ENCODE measurements around the gene FBXL4. TPM values are rescaled to one million over a fixed set of nuclear protein-coding genes. Genes with fewer than 3 reads are reported as not detected.
A peak's percentile ranks its signal among the peaks of the same experiment; 100 is the strongest.

Gene FBXL4
- total and polyA plus RNA-seq, 10 of the 15 experiments (the other 5 are each of a cell fraction or from before 2014, with no cell fraction given): 2.9 to 16.9 (median 7.2) TPM

DNA sequence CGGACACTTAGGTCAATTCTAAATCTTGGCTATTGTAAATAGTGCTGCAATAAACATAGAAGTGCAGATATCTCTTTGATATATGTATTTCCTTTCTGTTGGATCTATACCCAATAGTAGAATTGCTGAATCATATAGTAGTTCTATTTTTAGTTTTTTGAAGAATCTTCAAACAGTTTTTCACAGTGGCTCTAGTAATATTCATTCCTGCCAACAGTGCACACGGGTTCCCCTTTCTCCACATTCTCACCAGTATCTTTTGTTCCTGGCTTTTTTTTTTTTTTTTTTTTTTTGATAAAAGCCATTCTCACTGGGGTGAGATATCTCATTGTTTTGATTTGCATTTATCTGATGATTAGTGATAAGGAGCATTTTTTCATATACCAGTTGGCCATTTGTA is 1.8 kb upstream of the FBXL4 start:
- POLR2A ChIA-PET: no interaction called here
- RAD21 ChIA-PET (ENCODE audit: unreplicated experiment): no interaction called here
- FAIRE-seq: no peak

DNA sequence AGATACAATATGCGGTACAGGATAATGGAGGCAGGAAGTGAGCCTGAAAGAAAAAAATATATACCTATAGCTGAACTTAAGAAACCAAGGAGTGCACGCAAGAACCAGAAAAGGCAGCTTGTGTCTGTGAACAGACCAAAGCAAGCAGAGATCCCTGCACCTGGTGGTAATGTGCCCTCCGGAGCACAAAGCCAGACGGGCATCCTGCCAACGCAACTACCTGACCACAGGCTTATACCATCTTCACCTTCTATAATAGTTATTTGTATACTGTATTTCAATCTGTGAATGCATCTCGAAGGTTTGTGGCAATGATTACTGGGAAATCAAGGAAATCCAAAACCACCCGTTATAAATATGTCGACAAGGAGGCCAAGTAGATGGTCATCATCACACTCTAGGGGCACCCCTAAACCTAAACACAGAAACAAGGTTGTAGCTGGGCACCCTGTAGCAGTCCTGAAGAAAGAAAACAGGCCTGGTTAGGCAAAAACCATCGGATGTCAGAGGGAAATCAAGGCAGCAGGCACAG is 801 bp downstream of the FBXL4 start:
- CTCF ChIA-PET: no interaction called here
- H3K4me3 ChIP-seq: peak overlapping the region; percentile 90
- FAIRE-seq (peak; percentile 85), DNase-seq (ENCODE audit: low read depth, low spot score) (no peak), ATAC-seq (peak; percentile 49)
- 1% methylated on average over 9 of the region's 9 CpGs for WGBS (ENCODE audit: insufficient coverage, insufficient replicate concordance, low lambda C conversion rate, missing lambda C conversion rate)
- SMC1A ChIA-PET (ENCODE audit: uncharacterized antibody, unreplicated experiment): interaction anchor here (1.2 kb wide), 1 partner anchor 619 kb away, joined by 3 read pairs; no protein-coding TSS in a partner anchor
- RAD21 ChIA-PET (ENCODE audit: unreplicated experiment): no interaction called here
- POLR2A ChIA-PET: no interaction called here
- intact Hi-C loops (cut with micrococcal nuclease; ENCODE audit: unreplicated experiment): no loop called here
- peaks cover 2% of the 10 kb centered on the region; the same call in 1 of the 3 replicates for H3K9me3 ChIP-seq (replicated peaks; ENCODE audit: control insufficient read depth, insufficient read depth, low read length)
- H4K20me1 ChIP-seq (ENCODE audit: control insufficient read depth, insufficient read depth): no peaks in the 10 kb centered on the region
- H3K4me2 ChIP-seq (ENCODE audit: control insufficient read depth, insufficient read depth): peak overlapping the region; percentile 64
- peak overlapping the region; percentile 78 for H3K9ac ChIP-seq (ENCODE audit: control insufficient read depth, insufficient read depth, low read length)
- H3K79me2 ChIP-seq (ENCODE audit: control insufficient read depth, insufficient read depth, low read length): peaks cover 29% of the 10 kb centered on the region
- peak overlapping the region; percentile 84 for H2AFZ ChIP-seq (ENCODE audit: control insufficient read depth, low read depth, low read length)
- peak overlapping the region; percentile 82 for H3K27ac ChIP-seq (ENCODE audit: control insufficient read depth, insufficient read depth)
- in situ Hi-C loops (cut with MboI): no loop called here
- H3K27me3 ChIP-seq (replicated peaks in 1 of 2; ENCODE audit: control insufficient read depth in 2 of 2, insufficient read depth in 2 of 2, low read length in 1 of 2): no peaks in the 10 kb centered on the region
- no peaks in the 10 kb centered on the region for H3K4me1 ChIP-seq (ENCODE audit: control insufficient read depth, insufficient read depth, low read length)
- no peaks in the 10 kb centered on the region for H3K36me3 ChIP-seq (ENCODE audit: control insufficient read depth in 2 of 2, insufficient read depth in 2 of 2, low read length in 1 of 2)
- BruUV-seq (replicated peaks): no TSS peak
- TF ChIP-seq TCF3 (IDR thresholded peaks at IDR 0.05; ENCODE audit: borderline replicate concordance, insufficient read depth, low read depth, low read length): no peak
- TF ChIP-seq POLR2A (IDR thresholded peaks at IDR 0.05; ENCODE audit: low read depth, low read length): no peak
- TF ChIP-seq RUNX3 (IDR thresholded peaks at IDR 0.05; ENCODE audit: low read length): peak; percentile 57
- TF ChIP-seq RB1 (IDR thresholded peaks at IDR 0.05; ENCODE audit: borderline replicate concordance): no peak
- TF ChIP-seq EED (IDR thresholded peaks at IDR 0.05; ENCODE audit: low read depth): no peak
- TF ChIP-seq HDAC2 (IDR thresholded peaks at IDR 0.05): no peak
- no peak for TF ChIP-seq ZNF217 (IDR thresholded peaks at IDR 0.05)
- TF ChIP-seq CBFB (IDR thresholded peaks at IDR 0.05; ENCODE audit: low read depth): 0 out of 2 replicates have a peak, but pooled peaks have one; percentile 32
- TF ChIP-seq MTA3 (IDR thresholded peaks at IDR 0.05; ENCODE audit: borderline replicate concordance, low read length): no peak
- TF ChIP-seq SUZ12 (IDR thresholded peaks at IDR 0.05; ENCODE audit: unreplicated experiment): no peak
- TF ChIP-seq CREB1 (IDR thresholded peaks at IDR 0.05; ENCODE audit: low read depth): no peak
- no peak for TF ChIP-seq MTA2 (IDR thresholded peaks at IDR 0.05; ENCODE audit: low read depth)
- no peak for TF ChIP-seq CHD1 (IDR thresholded peaks at IDR 0.05; ENCODE audit: low read depth, low read length)
- TF ChIP-seq, protein P1, sequence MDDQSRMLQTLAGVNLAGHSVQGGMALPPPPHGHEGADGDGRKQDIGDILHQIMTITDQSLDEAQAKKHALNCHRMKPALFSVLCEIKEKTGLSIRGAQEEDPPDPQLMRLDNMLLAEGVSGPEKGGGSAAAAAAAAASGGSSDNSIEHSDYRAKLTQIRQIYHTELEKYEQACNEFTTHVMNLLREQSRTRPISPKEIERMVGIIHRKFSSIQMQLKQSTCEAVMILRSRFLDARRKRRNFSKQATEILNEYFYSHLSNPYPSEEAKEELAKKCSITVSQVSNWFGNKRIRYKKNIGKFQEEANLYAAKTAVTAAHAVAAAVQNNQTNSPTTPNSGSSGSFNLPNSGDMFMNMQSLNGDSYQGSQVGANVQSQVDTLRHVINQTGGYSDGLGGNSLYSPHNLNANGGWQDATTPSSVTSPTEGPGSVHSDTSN (IDR thresholded peaks at IDR 0.05; ENCODE audit: insufficient replicate concordance, low read depth, low read length): no peak

More for the DNA sequence above, 1.8 kb upstream of the FBXL4 start:
- Histone ChIP-seq H3K9me3 (replicated peaks; ENCODE audit: control insufficient read depth, insufficient read depth, low read length) (no peaks in the 10 kb centered on the region), H4K20me1 (ENCODE audit: control insufficient read depth, insufficient read depth) (no peaks in the 10 kb centered on the region), H3K79me2 (ENCODE audit: control insufficient read depth, insufficient read depth, low read length) (peaks cover 21% of the 10 kb centered on the region), H2AFZ (ENCODE audit: control insufficient read depth, low read depth, low read length) (no peak overlapping the region), H3K9ac (ENCODE audit: control insufficient read depth, insufficient read depth, low read length) (no peak overlapping the region), H3K4me2 (ENCODE audit: control insufficient read depth, insufficient read depth) (no peak overlapping the region), H3K4me3 (no peak overlapping the region), H3K4me1 (ENCODE audit: control insufficient read depth, insufficient read depth, low read length) (no peaks in the 10 kb centered on the region), H3K36me3 (ENCODE audit: control insufficient read depth in 2 of 2, insufficient read depth in 2 of 2, low read length in 1 of 2) (no peaks in the 10 kb centered on the region), H3K27ac (ENCODE audit: control insufficient read depth, insufficient read depth) (no peak overlapping the region), H3K27me3 (replicated peaks in 1 of 2; ENCODE audit: control insufficient read depth in 2 of 2, insufficient read depth in 2 of 2, low read length in 1 of 2) (no peaks in the 10 kb centered on the region)
- CTCF ChIA-PET: interaction anchor here (0.8 to 1.0 kb wide), 2 partner anchors 10 to 11 kb away, joined by 3 read pairs; no protein-coding TSS in a partner anchor
- in situ Hi-C loops (cut with MboI): no loop called here
- WGBS (ENCODE audit: insufficient coverage, insufficient replicate concordance, low lambda C conversion rate, missing lambda C conversion rate): 77% methylated on average over 2 of the region's 2 CpGs
- no peak for DNase-seq (ENCODE audit: low read depth, low spot score)
- BruUV-seq (replicated peaks): no TSS peak
- no peak for TF ChIP-seq CHD1 (IDR thresholded peaks at IDR 0.05; ENCODE audit: low read depth, low read length)
- no peak for TF ChIP-seq TARDBP (IDR thresholded peaks at IDR 0.05; ENCODE audit: borderline replicate concordance)
- TF ChIP-seq CREM (IDR thresholded peaks at IDR 0.05; ENCODE audit: low read depth): no peak
- TF ChIP-seq POLR2AphosphoS2 (IDR thresholded peaks at IDR 0.05; ENCODE audit: low read depth, low read length): no peak
- no peak for TF ChIP-seq NR2C2 (IDR thresholded peaks at IDR 0.05; ENCODE audit: borderline replicate concordance, control insufficient read depth, insufficient read length, low read depth)
- no peak for TF ChIP-seq SP1 (IDR thresholded peaks at IDR 0.05; ENCODE audit: low read depth, low read length)
- TF ChIP-seq, protein P2, sequence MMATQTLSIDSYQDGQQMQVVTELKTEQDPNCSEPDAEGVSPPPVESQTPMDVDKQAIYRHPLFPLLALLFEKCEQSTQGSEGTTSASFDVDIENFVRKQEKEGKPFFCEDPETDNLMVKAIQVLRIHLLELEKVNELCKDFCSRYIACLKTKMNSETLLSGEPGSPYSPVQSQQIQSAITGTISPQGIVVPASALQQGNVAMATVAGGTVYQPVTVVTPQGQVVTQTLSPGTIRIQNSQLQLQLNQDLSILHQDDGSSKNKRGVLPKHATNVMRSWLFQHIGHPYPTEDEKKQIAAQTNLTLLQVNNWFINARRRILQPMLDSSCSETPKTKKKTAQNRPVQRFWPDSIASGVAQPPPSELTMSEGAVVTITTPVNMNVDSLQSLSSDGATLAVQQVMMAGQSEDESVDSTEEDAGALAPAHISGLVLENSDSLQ (IDR thresholded peaks at IDR 0.05): no peak
- no peak for TF ChIP-seq TCF3 (IDR thresholded peaks at IDR 0.05; ENCODE audit: borderline replicate concordance, insufficient read depth, low read depth, low read length)
- TF ChIP-seq TAF1 (IDR thresholded peaks at IDR 0.05; ENCODE audit: borderline replicate concordance, low read depth, low read length): no peak
- intact Hi-C loops (cut with micrococcal nuclease; ENCODE audit: unreplicated experiment): no loop called here
- SMC1A ChIA-PET (ENCODE audit: uncharacterized antibody, unreplicated experiment): no interaction called here
- ATAC-seq: no peak
